ENCODE data around the gene KIF5C.

Gene KIF5C

GRCh38 chr2:148981781-148982180 is 106.8 kb downstream of the KIF5C start:
- DNase-seq (ENCODE audit: extremely low spot score, insufficient read length, low read depth) (no peak), FAIRE-seq (no peak)

GRCh38 chr2:148982282-148982681 is 107.3 kb downstream of the KIF5C start:
- no peak for DNase-seq (ENCODE audit: extremely low spot score, insufficient read length, low read depth)

GRCh38 chr2:148983896-148984295 is 108.9 kb downstream of the KIF5C start:
- no peak for FAIRE-seq
- no peak for DNase-seq (ENCODE audit: extremely low spot score, insufficient read length, low read depth)

More at GRCh38 chr2:148982282-148982681, 107.3 kb downstream of the KIF5C start:
- no peak for FAIRE-seq

GRCh38 chr2:148984449-148984848 is 109.4 kb downstream of the KIF5C start:
- DNase-seq (ENCODE audit: extremely low spot score, insufficient read length, low read depth) = no peak
- FAIRE-seq = no peak

GRCh38 chr2:148987286-148987685 is 112.3 kb downstream of the KIF5C start:
- FAIRE-seq = no peak
- DNase-seq (ENCODE audit: extremely low spot score, insufficient read length, low read depth) = no peak

- no peak for FAIRE-seq
- no peak for DNase-seq (ENCODE audit: extremely low spot score, insufficient read length, low read depth)
Observed at GRCh38 chr2:148988337-148988736, 113.3 kb downstream of the KIF5C start.

GRCh38 chr2:148989882-148990493 is 115.0 kb downstream of the KIF5C start:
- peak; percentile 83 for FAIRE-seq

GRCh38 chr2:148990968-148991367 is 115.9 kb downstream of the KIF5C start:
- DNase-seq (ENCODE audit: extremely low spot score, insufficient read length, low read depth) (no peak), FAIRE-seq (no peak)

More at GRCh38 chr2:148989882-148990493, 115.0 kb downstream of the KIF5C start:
- DNase-seq (ENCODE audit: extremely low spot score, insufficient read length, low read depth) = peak; percentile 20

GRCh38 chr2:148992448-148992847 is 117.4 kb downstream of the KIF5C start:
- no peak for FAIRE-seq
- no peak for DNase-seq (ENCODE audit: extremely low spot score, insufficient read length, low read depth)

- FAIRE-seq = no peak
- no peak for DNase-seq (ENCODE audit: extremely low spot score, insufficient read length, low read depth)
Observed at GRCh38 chr2:148993351-148993750, 118.3 kb downstream of the KIF5C start.

GRCh38 chr2:148994341-148994740 is 119.3 kb downstream of the KIF5C start:
- DNase-seq (ENCODE audit: extremely low spot score, insufficient read length, low read depth) = no peak

GRCh38 chr2:148996805-148997204 is 121.8 kb downstream of the KIF5C start:
- no peak for FAIRE-seq
- no peak for DNase-seq (ENCODE audit: extremely low spot score, insufficient read length, low read depth)

More at GRCh38 chr2:148994341-148994740, 119.3 kb downstream of the KIF5C start:
- no peak for FAIRE-seq

GRCh38 chr2:148998165-148998830 is 123.3 kb downstream of the KIF5C start:
- DNase-seq (ENCODE audit: extremely low spot score, insufficient read length, low read depth) (no peak), FAIRE-seq (no peak)

- DNase-seq (ENCODE audit: extremely low spot score, insufficient read length, low read depth) (no peak), FAIRE-seq (no peak)
Observed at GRCh38 chr2:148998831-148999200, 123.8 kb downstream of the KIF5C start.

GRCh38 chr2:148999451-148999921 is 124.5 kb downstream of the KIF5C start:
- FAIRE-seq (no peak), DNase-seq (ENCODE audit: extremely low spot score, insufficient read length, low read depth) (no peak)

GRCh38 chr2:149000158-149000938 is 125.3 kb downstream of the KIF5C start:
- FAIRE-seq = no peak

GRCh38 chr2:149001496-149001895 is 126.5 kb downstream of the KIF5C start:
- DNase-seq (ENCODE audit: extremely low spot score, insufficient read length, low read depth) = no peak
- FAIRE-seq = no peak

More at GRCh38 chr2:149000158-149000938, 125.3 kb downstream of the KIF5C start:
- no peak for DNase-seq (ENCODE audit: extremely low spot score, insufficient read length, low read depth)

GRCh38 chr2:149002378-149002890 is 127.4 kb downstream of the KIF5C start:
- no peak for DNase-seq (ENCODE audit: extremely low spot score, insufficient read length, low read depth)
- FAIRE-seq = no peak

GRCh38 chr2:149002891-149003740 is 128.1 kb downstream of the KIF5C start:
- FAIRE-seq = no peak
- no peak for DNase-seq (ENCODE audit: extremely low spot score, insufficient read length, low read depth)

- DNase-seq (ENCODE audit: extremely low spot score, insufficient read length, low read depth) (no peak), FAIRE-seq (no peak)
Observed at GRCh38 chr2:149004836-149005235, 129.8 kb downstream of the KIF5C start.
